Measurements from ENCODE around the gene SARNP. TPM values are rescaled to one million over a fixed set of nuclear protein-coding genes. Genes with fewer than 3 reads are reported as not detected.
A peak's percentile ranks its signal among the peaks of the same experiment; 100 is the strongest.

Gene SARNP
- total and polyA plus RNA-seq, 10 of the 15 experiments (the other 5 are each of a cell fraction or from before 2014, with no cell fraction given), result 77.6 to 445 (median 188) TPM

- TF ChIP-seq, protein P1, sequence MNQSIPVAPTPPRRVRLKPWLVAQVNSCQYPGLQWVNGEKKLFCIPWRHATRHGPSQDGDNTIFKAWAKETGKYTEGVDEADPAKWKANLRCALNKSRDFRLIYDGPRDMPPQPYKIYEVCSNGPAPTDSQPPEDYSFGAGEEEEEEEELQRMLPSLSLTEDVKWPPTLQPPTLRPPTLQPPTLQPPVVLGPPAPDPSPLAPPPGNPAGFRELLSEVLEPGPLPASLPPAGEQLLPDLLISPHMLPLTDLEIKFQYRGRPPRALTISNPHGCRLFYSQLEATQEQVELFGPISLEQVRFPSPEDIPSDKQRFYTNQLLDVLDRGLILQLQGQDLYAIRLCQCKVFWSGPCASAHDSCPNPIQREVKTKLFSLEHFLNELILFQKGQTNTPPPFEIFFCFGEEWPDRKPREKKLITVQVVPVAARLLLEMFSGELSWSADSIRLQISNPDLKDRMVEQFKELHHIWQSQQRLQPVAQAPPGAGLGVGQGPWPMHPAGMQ (IDR thresholded peaks at IDR 0.05; ENCODE audit: borderline replicate concordance), result no peak
- TF ChIP-seq ZBTB40 (IDR thresholded peaks at IDR 0.05; ENCODE audit: borderline replicate concordance) (peak; percentile 76; the same call in 1 of the 2 replicates), CREM (IDR thresholded peaks at IDR 0.05; ENCODE audit: low read depth) (no peak), LARP7 (IDR thresholded peaks at IDR 0.05) (peak; percentile 71; the same call in 1 of the 2 replicates), JUND (IDR thresholded peaks at IDR 0.05; ENCODE audit: low read depth, low read length) (no peak), HSF1 (IDR thresholded peaks at IDR 0.05; ENCODE audit: low read depth, low read length) (no peak), HDAC6 (IDR thresholded peaks at IDR 0.05; ENCODE audit: unreplicated experiment) (no peak), CREB1 (IDR thresholded peaks at IDR 0.05; ENCODE audit: low read depth) (no peak), FOXM1 (IDR thresholded peaks at IDR 0.05; ENCODE audit: low read depth, low read length) (no peak), POU2F2 (IDR thresholded peaks at IDR 0.05; ENCODE audit: borderline replicate concordance, low read depth, low read length) (peak; percentile 54; the same call in 1 of the 3 replicates), YY1 (IDR thresholded peaks at IDR 0.05; ENCODE audit: low read depth, low read length) (peak; percentile 76)
- TF ChIP-seq, protein P2, sequence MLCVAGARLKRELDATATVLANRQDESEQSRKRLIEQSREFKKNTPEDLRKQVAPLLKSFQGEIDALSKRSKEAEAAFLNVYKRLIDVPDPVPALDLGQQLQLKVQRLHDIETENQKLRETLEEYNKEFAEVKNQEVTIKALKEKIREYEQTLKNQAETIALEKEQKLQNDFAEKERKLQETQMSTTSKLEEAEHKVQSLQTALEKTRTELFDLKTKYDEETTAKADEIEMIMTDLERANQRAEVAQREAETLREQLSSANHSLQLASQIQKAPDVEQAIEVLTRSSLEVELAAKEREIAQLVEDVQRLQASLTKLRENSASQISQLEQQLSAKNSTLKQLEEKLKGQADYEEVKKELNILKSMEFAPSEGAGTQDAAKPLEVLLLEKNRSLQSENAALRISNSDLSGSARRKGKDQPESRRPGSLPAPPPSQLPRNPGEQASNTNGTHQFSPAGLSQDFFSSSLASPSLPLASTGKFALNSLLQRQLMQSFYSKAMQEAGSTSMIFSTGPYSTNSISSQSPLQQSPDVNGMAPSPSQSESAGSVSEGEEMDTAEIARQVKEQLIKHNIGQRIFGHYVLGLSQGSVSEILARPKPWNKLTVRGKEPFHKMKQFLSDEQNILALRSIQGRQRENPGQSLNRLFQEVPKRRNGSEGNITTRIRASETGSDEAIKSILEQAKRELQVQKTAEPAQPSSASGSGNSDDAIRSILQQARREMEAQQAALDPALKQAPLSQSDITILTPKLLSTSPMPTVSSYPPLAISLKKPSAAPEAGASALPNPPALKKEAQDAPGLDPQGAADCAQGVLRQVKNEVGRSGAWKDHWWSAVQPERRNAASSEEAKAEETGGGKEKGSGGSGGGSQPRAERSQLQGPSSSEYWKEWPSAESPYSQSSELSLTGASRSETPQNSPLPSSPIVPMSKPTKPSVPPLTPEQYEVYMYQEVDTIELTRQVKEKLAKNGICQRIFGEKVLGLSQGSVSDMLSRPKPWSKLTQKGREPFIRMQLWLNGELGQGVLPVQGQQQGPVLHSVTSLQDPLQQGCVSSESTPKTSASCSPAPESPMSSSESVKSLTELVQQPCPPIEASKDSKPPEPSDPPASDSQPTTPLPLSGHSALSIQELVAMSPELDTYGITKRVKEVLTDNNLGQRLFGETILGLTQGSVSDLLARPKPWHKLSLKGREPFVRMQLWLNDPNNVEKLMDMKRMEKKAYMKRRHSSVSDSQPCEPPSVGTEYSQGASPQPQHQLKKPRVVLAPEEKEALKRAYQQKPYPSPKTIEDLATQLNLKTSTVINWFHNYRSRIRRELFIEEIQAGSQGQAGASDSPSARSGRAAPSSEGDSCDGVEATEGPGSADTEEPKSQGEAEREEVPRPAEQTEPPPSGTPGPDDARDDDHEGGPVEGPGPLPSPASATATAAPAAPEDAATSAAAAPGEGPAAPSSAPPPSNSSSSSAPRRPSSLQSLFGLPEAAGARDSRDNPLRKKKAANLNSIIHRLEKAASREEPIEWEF (IDR thresholded peaks at IDR 0.05; ENCODE audit: insufficient replicate concordance, low read depth, low read length), result no peak
- TF ChIP-seq, protein P3, sequence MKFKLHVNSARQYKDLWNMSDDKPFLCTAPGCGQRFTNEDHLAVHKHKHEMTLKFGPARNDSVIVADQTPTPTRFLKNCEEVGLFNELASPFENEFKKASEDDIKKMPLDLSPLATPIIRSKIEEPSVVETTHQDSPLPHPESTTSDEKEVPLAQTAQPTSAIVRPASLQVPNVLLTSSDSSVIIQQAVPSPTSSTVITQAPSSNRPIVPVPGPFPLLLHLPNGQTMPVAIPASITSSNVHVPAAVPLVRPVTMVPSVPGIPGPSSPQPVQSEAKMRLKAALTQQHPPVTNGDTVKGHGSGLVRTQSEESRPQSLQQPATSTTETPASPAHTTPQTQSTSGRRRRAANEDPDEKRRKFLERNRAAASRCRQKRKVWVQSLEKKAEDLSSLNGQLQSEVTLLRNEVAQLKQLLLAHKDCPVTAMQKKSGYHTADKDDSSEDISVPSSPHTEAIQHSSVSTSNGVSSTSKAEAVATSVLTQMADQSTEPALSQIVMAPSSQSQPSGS (IDR thresholded peaks at IDR 0.05; ENCODE audit: low read length), result no peak
Observed at GRCh38 chr12:55738123-55739024, 79.2 kb downstream of the SARNP start (continued).

Data from GM12878 (cell line).